Osteoblast (primary cell): ENCODE results near the gene KIF16B. TPM values are rescaled to one million over a fixed set of nuclear protein-coding genes. Genes with fewer than 3 reads are reported as not detected.

Experiments
- DNase-seq: peaks from one replicate; pipeline ENCODE4 v3.0.0; 2011; ENCODE audit warnings: low spot score, mixed read lengths; ENCODE audit not compliant: insufficient read length; ENCODE audit errors: missing footprints
- H2AFZ ChIP-seq: 2 replicates; pipeline ENCODE4 v1.6.0; 2011; ENCODE audit warnings: mild to moderate bottlenecking, low read length
- H3K27ac ChIP-seq: 2 replicates; pipeline ENCODE4 v1.5.1; 2011; ENCODE audit warnings: mild to moderate bottlenecking, low read depth, low read length, moderate library complexity
- H3K27me3 ChIP-seq: 2 replicates; pipeline ENCODE4 v1.6.0; 2012; ENCODE audit warnings: mild to moderate bottlenecking, control low read depth, inconsistent platforms, low read length, moderate library complexity; ENCODE audit not compliant: insufficient read depth
- H3K36me3 ChIP-seq: 2 replicates; pipeline ENCODE4 v1.5.1; 2011; ENCODE audit warnings: mild to moderate bottlenecking, low read length, control low read depth, moderate library complexity; ENCODE audit not compliant: insufficient read depth
- H3K4me1 ChIP-seq: 2 replicates; pipeline ENCODE4 v1.5.1; 2011; ENCODE audit warnings: mild to moderate bottlenecking, low read length, control low read depth, moderate library complexity; ENCODE audit not compliant: insufficient read depth
- H3K4me2 ChIP-seq: 2 replicates; pipeline ENCODE4 v1.6.0; 2011; ENCODE audit warnings: mild to moderate bottlenecking, low read length; ENCODE audit not compliant: insufficient read depth
- H3K4me3 ChIP-seq: fragments of 200-600 bp; sonication (generic); 3 replicates; pipeline ENCODE4 v1.5.1; 2012; ENCODE audit warnings: mild to moderate bottlenecking, low read length, inconsistent platforms; ENCODE audit not compliant: insufficient read depth
- H3K79me2 ChIP-seq: 2 replicates; pipeline ENCODE4 v1.6.0; 2012; ENCODE audit warnings: mild to moderate bottlenecking, low read length, control low read depth, inconsistent platforms; ENCODE audit not compliant: insufficient read depth
- H3K9me3 ChIP-seq: 2 replicates; pipeline ENCODE4 v1.5.1; 2011; ENCODE audit warnings: low read depth, low read length, control low read depth
- H4K20me1 ChIP-seq: 2 replicates; pipeline ENCODE4 v1.6.0; 2012; ENCODE audit warnings: mild to moderate bottlenecking, low read length, control low read depth; ENCODE audit not compliant: insufficient read depth
- total RNA-seq: library from RNA; depleted of rRNA; stranded (reverse); fragments of >200 nt; gene quantifications from 2 replicates; pipeline ENCODE4 v1.2.3, GENCODE V29; 2012
- TF ChIP-seq, protein P1 (sequence below): IDR thresholded peaks from 2 replicates; pipeline ENCODE4 v1.5.1; 2011; ENCODE audit warnings: mild to moderate bottlenecking, low read depth, low read length, moderate library complexity; ENCODE audit errors: extremely low read depth

KIF16B gene
- total RNA-seq, 1 donor = 9.0 TPM

DNA sequence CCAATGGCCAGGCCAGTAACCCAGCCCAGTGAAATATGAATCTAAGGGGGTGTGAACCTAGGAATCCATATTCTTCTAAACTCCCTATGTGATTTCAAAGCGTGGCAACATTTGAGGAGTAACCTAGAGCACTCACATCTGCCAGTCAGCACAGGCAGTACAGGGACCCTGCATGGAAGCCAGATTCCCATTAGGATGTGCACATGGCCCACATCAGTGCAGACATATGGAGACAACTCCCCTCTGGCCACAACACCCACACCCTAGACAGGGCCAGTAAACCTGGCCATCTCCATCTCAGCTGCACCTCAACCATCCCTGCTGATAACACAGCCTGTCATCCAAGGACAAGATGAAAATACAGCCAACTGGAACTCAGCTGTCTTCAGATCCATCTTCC lies 56.5 kb downstream of the KIF16B start:
- Histone ChIP-seq H3K79me2 (no peaks in the 10 kb centered on the region), H3K27ac (no peak overlapping the region), H3K4me2 (no peak overlapping the region), H3K4me3 (no peak overlapping the region), H3K9me3 (no peaks in the 10 kb centered on the region), H4K20me1 (peaks cover 4% of the 10 kb centered on the region), H3K27me3 (no peaks in the 10 kb centered on the region), H3K4me1 (no peaks in the 10 kb centered on the region), H3K36me3 (no peaks in the 10 kb centered on the region), H2AFZ (no peak overlapping the region)
- TF ChIP-seq, protein P1, sequence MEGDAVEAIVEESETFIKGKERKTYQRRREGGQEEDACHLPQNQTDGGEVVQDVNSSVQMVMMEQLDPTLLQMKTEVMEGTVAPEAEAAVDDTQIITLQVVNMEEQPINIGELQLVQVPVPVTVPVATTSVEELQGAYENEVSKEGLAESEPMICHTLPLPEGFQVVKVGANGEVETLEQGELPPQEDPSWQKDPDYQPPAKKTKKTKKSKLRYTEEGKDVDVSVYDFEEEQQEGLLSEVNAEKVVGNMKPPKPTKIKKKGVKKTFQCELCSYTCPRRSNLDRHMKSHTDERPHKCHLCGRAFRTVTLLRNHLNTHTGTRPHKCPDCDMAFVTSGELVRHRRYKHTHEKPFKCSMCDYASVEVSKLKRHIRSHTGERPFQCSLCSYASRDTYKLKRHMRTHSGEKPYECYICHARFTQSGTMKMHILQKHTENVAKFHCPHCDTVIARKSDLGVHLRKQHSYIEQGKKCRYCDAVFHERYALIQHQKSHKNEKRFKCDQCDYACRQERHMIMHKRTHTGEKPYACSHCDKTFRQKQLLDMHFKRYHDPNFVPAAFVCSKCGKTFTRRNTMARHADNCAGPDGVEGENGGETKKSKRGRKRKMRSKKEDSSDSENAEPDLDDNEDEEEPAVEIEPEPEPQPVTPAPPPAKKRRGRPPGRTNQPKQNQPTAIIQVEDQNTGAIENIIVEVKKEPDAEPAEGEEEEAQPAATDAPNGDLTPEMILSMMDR = no peak
- no peak for DNase-seq

GRCh38 chr20:16515046-16515445 lies 58.2 kb downstream of the KIF16B start:
- H3K36me3 ChIP-seq = no peaks in the 10 kb centered on the region
- no peaks in the 10 kb centered on the region for H3K4me1 ChIP-seq
- no peaks in the 10 kb centered on the region for H3K27me3 ChIP-seq
- no peak for DNase-seq
- no peaks in the 10 kb centered on the region for H3K79me2 ChIP-seq
- H3K4me3 ChIP-seq = no peak overlapping the region
- no peaks in the 10 kb centered on the region for H3K9me3 ChIP-seq
- H2AFZ ChIP-seq = no peak overlapping the region
- H3K27ac ChIP-seq = no peak overlapping the region
- H3K4me2 ChIP-seq = no peak overlapping the region
- TF ChIP-seq, protein P1 = no peak
- H4K20me1 ChIP-seq = peaks cover 4% of the 10 kb centered on the region

DNA sequence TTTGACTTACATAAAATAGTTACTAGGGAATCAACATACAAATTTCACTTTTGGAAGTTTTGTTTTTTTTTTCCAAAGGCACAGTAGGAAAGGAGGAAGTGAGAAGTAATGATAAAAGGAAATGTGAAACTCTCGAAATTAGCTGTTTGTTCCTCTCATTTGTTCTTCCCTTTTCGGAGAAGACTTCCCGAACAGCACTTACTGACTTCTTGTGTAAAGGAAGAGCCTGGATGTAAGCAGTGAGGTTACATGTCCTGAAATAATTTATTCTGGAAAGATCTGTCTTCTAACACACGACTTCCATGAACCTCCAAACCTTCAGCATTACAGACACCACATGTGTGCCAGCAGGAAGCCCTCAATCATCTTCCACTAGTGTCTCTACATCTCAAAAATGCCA lies 59.1 kb downstream of the KIF16B start:
- Histone ChIP-seq H3K4me1 (no peaks in the 10 kb centered on the region), H3K36me3 (no peaks in the 10 kb centered on the region), H3K79me2 (no peaks in the 10 kb centered on the region), H2AFZ (no peak overlapping the region), H3K27me3 (no peaks in the 10 kb centered on the region), H3K27ac (no peak overlapping the region), H3K4me3 (no peak overlapping the region), H3K4me2 (no peak overlapping the region), H3K9me3 (no peaks in the 10 kb centered on the region), H4K20me1 (peaks cover 4% of the 10 kb centered on the region)
- TF ChIP-seq, protein P1 = no peak
- DNase-seq = no peak

- Histone ChIP-seq H3K4me2 (no peak overlapping the region), H3K27me3 (no peaks in the 10 kb centered on the region), H3K79me2 (no peaks in the 10 kb centered on the region), H3K27ac (no peak overlapping the region), H2AFZ (no peak overlapping the region), H3K9me3 (no peaks in the 10 kb centered on the region), H3K36me3 (peaks cover 6% of the 10 kb centered on the region), H3K4me3 (no peak overlapping the region), H4K20me1 (no peaks in the 10 kb centered on the region), H3K4me1 (no peaks in the 10 kb centered on the region)
- no peak for DNase-seq
- TF ChIP-seq, protein P1 = no peak
These were observed 67.4 kb downstream of the KIF16B start for GRCh38 chr20:16505894-16506293.
